Common myeloid progenitor, CD34-positive (primary cell): Measurements from ENCODE around the gene ZNF705A. TPM values are rescaled to one million over a fixed set of nuclear protein-coding genes. Genes with fewer than 3 reads are reported as not detected.
"Not testable (repeated sequence)": the region's sequence is repeated elsewhere in the genome, so short reads cannot be mapped to it uniquely, and the experiment has no call there.

ENCODE experiments used
- CTCF ChIA-PET: fragments of 350-600 bp; sonication (Branson Sonifier 250); formaldehyde crosslinking; loops from one replicate; lab custom pipeline; 2021; ENCODE audit warnings: antibody characterized with exemption; lab: Charles Lee
- POLR2A ChIA-PET: fragments of 350-600 bp; sonication (Branson Sonifier 250); formaldehyde crosslinking; loops from one replicate; lab custom pipeline; 2021; ENCODE audit warnings: antibody characterized with exemption; lab: Charles Lee
- DNase-seq, 3 donors: peaks; one replicate each; pipeline versions ENCODE4 v3.0.0 to v3.0.0-alpha.2; 2013
- H3K27ac ChIP-seq, 2 experiments: 1 replicate in 1 of 2; 2 replicates in 1 of 2; pipeline ENCODE4 v1.7.0; 2013; ENCODE audit warnings: inconsistent platforms in 2 of 2, low read length in 2 of 2, mild to moderate bottlenecking in 2 of 2, low read depth in 1 of 2, moderate library complexity in 1 of 2; ENCODE audit not compliant: severe bottlenecking in 2 of 2, insufficient read depth in 1 of 2, poor library complexity in 1 of 2
- H3K27me3 ChIP-seq, 5 experiments: replicated peaks in 2 of 5; 1 replicate in 3 of 5; 2 replicates in 2 of 5; pipeline versions ENCODE4 v1.6.1 to v1.7.0; 2013; ENCODE audit warnings: low read length in 4 of 5, mild to moderate bottlenecking in 2 of 5, moderate library complexity in 2 of 5, inconsistent platforms in 1 of 5; ENCODE audit not compliant: insufficient read depth in 5 of 5, control insufficient read depth in 4 of 5
- H3K36me3 ChIP-seq, 4 experiments: 1 replicate in 2 of 4; 2 replicates in 2 of 4; pipeline versions ENCODE4 v1.6.1 to v1.7.0; 2013; ENCODE audit warnings: low read length in 3 of 4, control low read depth in 1 of 4, mild to moderate bottlenecking in 1 of 4; ENCODE audit not compliant: control insufficient read depth in 4 of 4, insufficient read depth in 4 of 4
- H3K4me1 ChIP-seq, 4 experiments: 1 replicate in 3 of 4; 2 replicates in 1 of 4; pipeline versions ENCODE4 v1.6.1 to v1.7.1; 2013; ENCODE audit warnings: low read length in 3 of 4, mild to moderate bottlenecking in 3 of 4, control low read depth in 1 of 4, inconsistent platforms in 1 of 4, moderate library complexity in 1 of 4; ENCODE audit not compliant: control insufficient read depth in 4 of 4, insufficient read depth in 4 of 4; ENCODE audit errors: control extremely low read depth in 1 of 4
- H3K4me3 ChIP-seq, 7 experiments: 1 replicate in 4 of 7; 2 replicates in 3 of 7; pipeline versions ENCODE4 v1.5.1 to v1.7.0; 2013; ENCODE audit warnings: mild to moderate bottlenecking in 7 of 7, low read length in 6 of 7, moderate library complexity in 6 of 7, inconsistent platforms in 2 of 7, low read depth in 2 of 7, control low read depth in 1 of 7; ENCODE audit not compliant: insufficient read depth in 4 of 7, control insufficient read depth in 1 of 7; ENCODE audit errors: extremely low read depth in 1 of 7
- H3K9me3 ChIP-seq, 5 experiments: 1 replicate in 4 of 5; 2 replicates in 1 of 5; pipeline versions ENCODE4 v1.6.1 to v1.7.1; 2013; ENCODE audit warnings: low read length in 4 of 5, mild to moderate bottlenecking in 2 of 5, inconsistent platforms in 1 of 5, low read depth in 1 of 5, moderate library complexity in 1 of 5; ENCODE audit not compliant: control insufficient read depth in 4 of 5, insufficient read depth in 2 of 5; ENCODE audit errors: control extremely low read depth in 1 of 5
- WGBS: methylation state at CpG from one replicate; pipeline ENCODE4 v1.1.5; 2013; ENCODE audit not compliant: insufficient coverage; 5-methylcytosine and 5-hydroxymethylcytosine counted together
- polyA plus RNA-seq: library from polyadenylated mRNA; unstranded; fragments of 120-200 nt; gene quantifications from one replicate; pipeline ENCODE4 v1.2.1, GENCODE V29; 2013

Gene ZNF705A
- not detected for polyA plus RNA-seq

DNA sequence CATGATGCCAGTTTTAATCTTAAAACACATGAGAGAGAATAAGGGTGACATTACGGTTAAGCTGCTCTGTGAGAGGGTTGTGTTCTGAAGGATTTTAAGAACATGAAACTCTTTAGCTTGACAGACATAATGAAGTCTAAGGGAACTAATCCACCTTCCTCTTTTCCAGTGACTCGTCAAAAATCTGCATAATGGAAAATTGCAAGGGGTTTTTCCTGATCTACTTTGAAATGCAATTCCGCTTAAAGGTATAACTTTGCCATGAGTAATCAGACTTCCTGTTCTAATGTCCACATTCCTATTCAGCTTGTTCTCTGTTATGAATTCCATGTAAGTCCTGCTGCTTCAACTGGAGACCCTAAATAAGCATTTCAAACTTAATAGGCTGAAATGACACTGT is at the start of gene ZNF705A:
TSS of gene ZNF705A (plus strand) at position 171 of the 400 bp plus-strand sequence. CDS start 15,611 bp downstream, outside the sequence.
- Histone ChIP-seq H3K27ac (peak within 1 kb of the TSS in 1 of 2 experiments; percentile 47), H3K4me1 (peaks cover 11 to 40% (median 16%) of the 10 kb centered on the region in 4 experiments), H3K9me3 (no peaks in the 10 kb centered on the region), H3K27me3 (no peaks in the 10 kb centered on the region), H3K4me3 (peak within 1 kb of the TSS in 3 of 7 experiments; percentile 23 to 42 (median 24)), H3K36me3 (no peaks in the 10 kb centered on the region)
- 0% methylated on average over 2 of the region's 3 CpGs for WGBS
- CTCF ChIA-PET = interaction anchor here (1.0 to 1.2 kb wide), 4 partner anchors 8 to 47 kb away, joined by 3 to 4 read pairs (median 3); no protein-coding TSS in a partner anchor
- peak; percentile 72 to 89 (median 84) for DNase-seq
- POLR2A ChIA-PET = no interaction called here

GRCh38 chr12:8108808-8109398 is 47.9 kb upstream of the ZNF705A start:
- Histone ChIP-seq H3K9me3 (no peaks in the 10 kb centered on the region), H3K27me3 (no peaks in the 10 kb centered on the region), H3K36me3 (peaks cover 0 to 2% (median 0%) of the 10 kb centered on the region in 4 experiments), H3K4me3 (peak overlapping the region in 1 of 7 experiments; percentile 16), H3K27ac (no peak overlapping the region), H3K4me1 (peaks cover 0 to 3% (median 0%) of the 10 kb centered on the region in 4 experiments)
- ChIA-PET CTCF (interaction anchor here (0.8 to 4.3 kb wide), 15 partner anchors 11 to 132 kb away, joined by 3 to 24 read pairs (median 4); partner anchors contain the start of genes CLEC4A and ZNF705A), POLR2A (no interaction called here)
- 0% methylated on average over 1 of the region's 3 CpGs for WGBS
- peak; percentile 82 to 90 (median 86) for DNase-seq

DNA sequence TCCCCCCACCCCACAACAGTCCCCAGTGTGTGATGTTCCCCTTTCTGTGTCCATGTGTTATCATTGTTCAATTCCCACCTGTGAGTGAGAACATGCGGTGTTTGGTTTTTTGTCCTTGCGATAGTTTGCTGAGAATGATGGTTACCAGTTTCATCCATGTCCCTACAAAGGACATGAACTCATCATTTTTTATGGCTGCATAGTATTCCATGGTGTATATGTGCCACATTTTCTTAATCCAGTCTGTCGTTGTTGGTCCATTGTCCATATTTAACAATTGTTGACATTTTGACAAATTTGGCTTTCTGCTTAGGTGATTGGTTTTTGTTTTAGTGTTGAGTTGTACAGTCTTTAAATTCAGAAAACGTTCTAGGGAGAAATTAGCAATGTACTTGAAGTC is 43.7 kb upstream of the ZNF705A start:
- 100% methylated on average over 1 of the region's 4 CpGs for WGBS
- CTCF ChIA-PET = not testable (repeated sequence)

GRCh38 chr12:8120072-8120713 is 36.6 kb upstream of the ZNF705A start:
- peaks cover 0 to 1% (median 0%) of the 10 kb centered on the region in 5 experiments for H3K27me3 ChIP-seq
- H3K36me3 ChIP-seq = no peaks in the 10 kb centered on the region
- H3K27ac ChIP-seq = no peak overlapping the region
- 94% methylated on average over 3 of the region's 4 CpGs for WGBS
- DNase-seq = no peak
- H3K4me1 ChIP-seq = peaks cover 16 to 32% (median 26%) of the 10 kb centered on the region in 4 experiments
- CTCF ChIA-PET = interaction anchor here (1.1 to 4.1 kb wide), 3 partner anchors 10 to 112 kb away, joined by 3 to 21 read pairs (median 3); partner anchors contain the start of gene ZNF705A
- POLR2A ChIA-PET = no interaction called here
- no peaks in the 10 kb centered on the region for H3K9me3 ChIP-seq
- H3K4me3 ChIP-seq = no peak overlapping the region

More for the DNA sequence above, 43.7 kb upstream of the ZNF705A start:
- H3K36me3 ChIP-seq, H3K27ac ChIP-seq, H3K9me3 ChIP-seq, DNase-seq, H3K27me3 ChIP-seq, H3K4me1 ChIP-seq, POLR2A ChIA-PET, H3K4me3 ChIP-seq: not testable (repeated sequence)

DNA sequence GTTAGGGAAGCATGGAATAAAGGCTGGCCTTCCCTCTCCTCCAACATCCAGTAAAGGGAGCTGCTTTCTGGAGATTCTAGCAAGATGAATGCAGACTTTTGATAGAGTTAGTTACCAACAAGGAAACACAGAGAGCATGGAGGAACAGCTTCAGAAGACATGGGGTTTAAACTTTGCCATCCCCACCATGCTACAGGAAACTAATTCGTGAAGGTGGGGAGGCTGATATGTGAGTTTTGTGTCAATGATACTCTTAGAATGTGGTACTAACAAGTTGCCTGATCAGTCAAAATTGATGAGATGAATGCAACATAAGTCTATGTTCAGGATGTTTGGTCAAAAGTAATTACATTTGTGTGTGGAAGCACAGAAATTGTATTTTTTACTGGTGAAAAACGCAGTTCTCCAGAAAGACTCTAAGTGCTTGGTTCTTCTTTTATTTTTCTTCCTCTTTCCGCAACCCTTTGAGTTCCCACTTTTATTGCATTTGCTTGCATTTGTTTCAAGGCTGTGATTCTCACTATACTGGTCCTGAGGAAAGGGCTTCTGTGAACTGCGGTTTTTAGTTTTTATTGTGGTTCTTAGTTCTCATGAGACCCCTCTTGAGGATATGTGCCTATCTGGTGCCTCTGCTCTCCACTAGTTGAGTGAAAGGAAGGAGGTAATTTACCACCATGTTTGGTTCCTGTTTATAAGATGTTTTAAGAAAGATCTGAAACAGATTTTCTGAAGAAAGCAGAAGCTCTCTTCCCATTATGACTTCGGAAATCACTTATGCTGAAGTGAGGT is 33.5 kb upstream of the ZNF705A start, which contains the start of gene CLEC4A:
TSS of gene CLEC4A (plus strand) at position 494 of the 789 bp plus-strand sequence. CDS start at position 756, 262 bp downstream.
- Histone ChIP-seq H3K9me3 (no peaks in the 10 kb centered on the region), H3K27ac (no peak within 1 kb of the TSS), H3K4me1 (peaks cover 16 to 32% (median 27%) of the 10 kb centered on the region in 4 experiments), H3K27me3 (peaks cover 0 to 16% (median 0%) of the 10 kb centered on the region in 5 experiments), H3K36me3 (no peaks in the 10 kb centered on the region), H3K4me3 (peak within 1 kb of the TSS in 4 of 7 experiments; percentile 19 to 53 (median 37))
- WGBS = 0% methylated on average over 2 of the region's 5 CpGs
- CTCF ChIA-PET = interaction anchor here (0.9 to 2.3 kb wide), 2 partner anchors 14 to 31 kb away, joined by 4 to 8 read pairs; no protein-coding TSS in a partner anchor
- peak; percentile 75 to 96 (median 93) for DNase-seq
- POLR2A ChIA-PET = no interaction called here

GRCh38 chr12:8127138-8127537 is 29.7 kb upstream of the ZNF705A start:
- ChIA-PET POLR2A (no interaction called here), CTCF (interaction anchor here (1.0 to 1.7 kb wide), 2 partner anchors 16 to 19 kb away, joined by 3 to 5 read pairs; no protein-coding TSS in a partner anchor)
- DNase-seq = peak in 2 of 3 donors; percentile 32 to 49
- WGBS = 69% methylated on average over 4 of the region's 4 CpGs
- Histone ChIP-seq H3K4me3 (no peak overlapping the region), H3K27ac (no peak overlapping the region), H3K27me3 (peaks cover 0 to 20% (median 0%) of the 10 kb centered on the region in 5 experiments), H3K36me3 (no peaks in the 10 kb centered on the region), H3K9me3 (no peaks in the 10 kb centered on the region), H3K4me1 (peaks cover 16 to 26% (median 20%) of the 10 kb centered on the region in 4 experiments)
